ENCODE data around the gene SIGLEC14.
"Not testable (repeated sequence)": the region's sequence is repeated elsewhere in the genome, so short reads cannot be mapped to it uniquely, and the experiment has no call there.

SIGLEC14 gene

GRCh38 chr19:51668216-51668615 lies 21.6 kb upstream of the SIGLEC14 start:
- DNase-seq, result no peak

- no peak for DNase-seq
Observed at GRCh38 chr19:51664997-51665396, 18.4 kb upstream of the SIGLEC14 start.

GRCh38 chr19:51664131-51664530 lies 17.5 kb upstream of the SIGLEC14 start:
- no peak for DNase-seq

- DNase-seq, result no peak
Observed at GRCh38 chr19:51663650-51664049, 17.0 kb upstream of the SIGLEC14 start.

GRCh38 chr19:51660975-51661600 lies 14.5 kb upstream of the SIGLEC14 start:
- DNase-seq, result peak; percentile 68

GRCh38 chr19:51654783-51655182 lies 8.2 kb upstream of the SIGLEC14 start:
- DNase-seq, result no peak

- DNase-seq, result no peak
Observed at GRCh38 chr19:51653162-51653561, 6.5 kb upstream of the SIGLEC14 start.

GRCh38 chr19:51652266-51652665 lies 5.6 kb upstream of the SIGLEC14 start:
- no peak for DNase-seq

- DNase-seq, result no peak
Observed at GRCh38 chr19:51651216-51651846, 4.7 kb upstream of the SIGLEC14 start.

GRCh38 chr19:51647318-51647717 lies 693 bp upstream of the SIGLEC14 start:
- no peak for DNase-seq

GRCh38 chr19:51644636-51645271 lies 1.9 kb downstream of the SIGLEC14 start:
- DNase-seq, result no peak

GRCh38 chr19:51641648-51642047 lies 5.0 kb downstream of the SIGLEC14 start:
- no peak for DNase-seq

- no peak for DNase-seq
Observed at GRCh38 chr19:51640386-51640785, 6.2 kb downstream of the SIGLEC14 start.

- no peak for DNase-seq
Observed at GRCh38 chr19:51639916-51640315, 6.7 kb downstream of the SIGLEC14 start.

- no peak for DNase-seq
Observed at GRCh38 chr19:51637362-51637978, 9.2 kb downstream of the SIGLEC14 start.

GRCh38 chr19:51632126-51632525 lies 14.5 kb downstream of the SIGLEC14 start:
- DNase-seq, result no peak

- DNase-seq, result not testable (repeated sequence)
Observed at GRCh38 chr19:51630315-51630714, 16.3 kb downstream of the SIGLEC14 start, which contains the start of gene SIGLEC5. TSS of gene SIGLEC5 (minus strand) at chr19:51630401. CDS start at chr19:51630335, 66 bp downstream.

- no peak for DNase-seq
Observed at GRCh38 chr19:51628153-51628939, 18.3 kb downstream of the SIGLEC14 start.

GRCh38 chr19:51627491-51628138 lies 19.0 kb downstream of the SIGLEC14 start:
- no peak for DNase-seq

- no peak for DNase-seq
Observed at GRCh38 chr19:51626675-51627074, 19.9 kb downstream of the SIGLEC14 start.

GRCh38 chr19:51621178-51621577 lies 25.4 kb downstream of the SIGLEC14 start:
- DNase-seq, result no peak

GRCh38 chr19:51615991-51616390 lies 30.6 kb downstream of the SIGLEC14 start:
- DNase-seq, result no peak

Measured in fibroblast of skin of right quadriceps (primary cell).